Vagina (tissue), 2 donors: Measurements from ENCODE around the gene GRM7.

Source experiments
- CTCF ChIP-seq, 3 experiments: fragments of 450-650 bp in 2 of 3; fragments of 200-600 bp in 1 of 3; sonication (generic) in 1 of 3; IDR thresholded peaks; one replicate each; pipeline ENCODE4 v1.5.1; 2017 to 2019; ENCODE audit warnings: antibody characterized with exemption in 3 of 3, mild to moderate bottlenecking in 2 of 3, moderate library complexity in 2 of 3
- POLR2A ChIP-seq, 2 donors: fragments of 450-650 bp; IDR thresholded peaks; one replicate each; pipeline ENCODE4 v1.6.1; 2017; ENCODE audit warnings: antibody characterized with exemption in 2 of 2, mild to moderate bottlenecking in 2 of 2, moderate library complexity in 2 of 2
- POLR2AphosphoS5 ChIP-seq, 2 donors: sonication (generic); formaldehyde crosslinking; IDR thresholded peaks; one replicate each; pipeline ENCODE4 v1.9.0; 2017; ENCODE audit warnings: antibody characterized with exemption in 2 of 2, mild to moderate bottlenecking in 2 of 2, low read depth in 1 of 2; ENCODE audit not compliant: insufficient read depth in 1 of 2

- TF ChIP-seq POLR2AphosphoS5 (IDR thresholded peaks at IDR 0.05; ENCODE audit: insufficient read depth in 1 of 2, low read depth in 1 of 2) (no peak), CTCF (IDR thresholded peaks at IDR 0.05) (no peak), POLR2A (IDR thresholded peaks at IDR 0.05) (no peak)
Observed at GRCh38 chr3:7433073-7433472, 572.2 kb downstream of the GRM7 start.
